NCI-H748 (cell line): ENCODE measurements around the gene SLC25A48.
"Not testable (repeated sequence)": the region's sequence is repeated elsewhere in the genome, so short reads cannot be mapped to it uniquely, and the experiment has no call there.

Source experiments
- DNase-seq: peaks from one replicate; lab custom pipeline; 2025; ENCODE audit not compliant: unreplicated experiment; lab: John Stamatoyannopoulos, UW

Gene SLC25A48

DNA sequence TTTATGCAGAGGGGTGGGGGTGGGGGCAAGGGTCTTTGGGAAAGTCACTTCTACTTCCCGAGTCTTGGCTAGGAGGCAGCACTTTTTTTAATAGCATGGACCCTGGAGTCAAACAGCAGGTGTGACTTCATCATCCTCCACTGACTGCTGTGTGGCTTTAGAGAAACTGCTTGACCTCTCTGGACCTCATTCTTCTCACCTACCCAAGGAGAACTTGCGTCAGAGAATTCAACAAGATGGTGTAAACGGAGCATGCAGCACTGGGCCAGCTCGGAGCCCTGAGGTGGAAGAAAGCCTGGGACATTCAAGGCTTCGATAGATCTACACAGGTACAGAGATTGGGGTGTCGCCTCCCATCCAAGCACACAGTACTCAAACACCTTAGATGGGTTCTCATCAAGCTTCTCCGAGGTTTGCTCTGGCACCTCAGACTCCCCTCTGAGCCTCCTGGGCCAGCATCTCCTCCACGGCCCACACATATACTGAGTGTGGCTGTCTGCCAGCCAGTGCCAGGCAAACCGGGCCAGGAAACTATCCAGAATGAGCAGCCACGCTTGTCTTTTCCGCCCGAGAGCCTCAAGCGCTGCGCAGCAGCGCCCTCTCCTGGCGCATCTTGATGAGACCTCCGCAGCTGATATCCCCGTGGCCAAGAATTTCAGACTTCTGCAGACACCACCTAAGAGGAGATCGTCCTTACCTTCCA is 4.6 kb upstream of the SLC25A48 start:
- peak; percentile 76 for DNase-seq

DNA sequence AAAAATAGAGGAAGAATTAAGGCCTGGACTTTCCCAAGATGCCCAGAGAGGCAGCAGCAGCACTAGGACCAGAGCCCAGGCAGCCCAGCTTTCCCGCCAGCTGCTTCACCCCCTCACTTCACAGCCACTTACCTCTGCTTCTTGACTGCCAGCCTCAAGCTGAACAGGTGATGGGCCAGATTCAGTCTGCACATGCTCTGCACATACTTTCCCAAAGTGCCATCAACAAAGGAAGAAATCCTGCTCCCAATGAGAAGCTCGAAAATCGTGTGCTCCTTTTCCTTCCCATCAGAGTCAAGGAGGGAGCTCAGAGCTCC is 4.1 kb upstream of the SLC25A48 start:
- no peak for DNase-seq

DNA sequence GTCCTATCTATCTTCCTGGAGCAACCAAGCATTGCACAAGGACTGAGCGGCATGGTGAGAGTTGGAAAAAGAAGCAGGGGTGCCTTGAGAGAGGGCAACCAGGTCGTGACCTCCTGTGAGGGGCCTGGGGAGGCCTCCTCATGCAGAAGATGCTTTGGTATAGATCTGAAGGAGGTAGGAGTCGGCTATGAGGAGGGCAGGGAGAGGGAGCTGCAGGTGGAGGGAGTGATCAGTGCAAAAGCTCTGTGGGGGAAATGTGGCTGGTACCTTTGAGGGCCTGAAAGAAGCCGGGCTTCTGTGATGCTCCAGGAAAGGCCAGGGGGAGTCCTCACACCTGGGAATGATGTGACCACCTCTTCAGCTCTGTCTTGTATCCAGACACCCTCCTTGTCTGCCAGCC is 3.6 kb upstream of the SLC25A48 start:
- no peak for DNase-seq

DNA sequence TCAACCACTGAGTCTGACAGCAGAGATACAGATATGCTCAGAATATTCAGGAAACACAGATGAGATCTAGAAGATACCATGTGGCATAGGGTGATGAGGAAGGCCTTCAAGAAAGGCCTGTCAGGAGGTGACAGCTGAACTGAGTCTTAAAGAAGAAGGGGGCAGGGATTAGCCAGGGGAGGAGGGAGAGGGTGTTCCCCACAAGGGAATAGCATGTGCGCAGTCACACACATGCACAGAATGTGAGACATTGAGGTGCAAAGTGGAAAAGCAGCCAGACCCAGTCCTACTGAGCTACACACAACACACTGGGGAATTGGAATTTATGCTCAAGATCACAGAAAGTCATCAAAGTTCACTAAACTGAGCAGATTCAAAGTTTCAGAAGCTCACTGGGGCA is 3.0 kb upstream of the SLC25A48 start:
- DNase-seq, result no peak

DNA sequence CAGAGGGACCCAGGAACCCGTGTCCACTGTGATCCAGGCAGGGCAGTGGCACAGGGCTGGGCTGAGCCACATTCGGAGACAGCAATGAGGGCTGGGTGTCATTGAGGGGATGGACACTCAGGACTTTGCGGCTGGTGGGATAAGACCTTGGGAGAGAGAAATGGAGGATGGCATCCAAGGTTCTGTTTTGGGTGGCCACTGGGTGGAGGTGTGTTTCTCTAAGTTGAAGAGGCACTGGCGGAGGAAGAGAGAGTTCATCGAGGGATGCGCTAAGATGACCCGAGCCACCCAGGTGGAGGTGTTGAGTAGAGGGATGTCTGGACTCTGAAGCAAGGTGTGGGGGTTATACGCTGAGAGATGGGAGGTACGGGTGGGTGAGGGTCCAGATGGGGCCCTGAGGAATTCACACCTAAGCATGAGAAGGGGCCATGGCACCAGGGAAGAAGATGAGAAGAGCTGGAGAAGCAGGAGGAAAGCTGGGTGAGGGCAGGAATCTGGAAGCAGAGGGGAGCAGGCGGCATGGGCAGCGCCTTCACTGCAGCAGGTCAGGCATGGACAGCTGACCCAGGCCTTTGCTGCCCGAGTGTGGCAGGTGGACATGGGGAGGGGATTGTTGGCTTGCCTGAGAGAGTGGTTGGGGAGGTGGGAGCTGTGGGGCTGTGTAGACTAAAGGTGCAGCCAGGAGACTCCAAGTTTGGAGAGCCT is 2.5 kb upstream of the SLC25A48 start:
- DNase-seq, result no peak

DNA sequence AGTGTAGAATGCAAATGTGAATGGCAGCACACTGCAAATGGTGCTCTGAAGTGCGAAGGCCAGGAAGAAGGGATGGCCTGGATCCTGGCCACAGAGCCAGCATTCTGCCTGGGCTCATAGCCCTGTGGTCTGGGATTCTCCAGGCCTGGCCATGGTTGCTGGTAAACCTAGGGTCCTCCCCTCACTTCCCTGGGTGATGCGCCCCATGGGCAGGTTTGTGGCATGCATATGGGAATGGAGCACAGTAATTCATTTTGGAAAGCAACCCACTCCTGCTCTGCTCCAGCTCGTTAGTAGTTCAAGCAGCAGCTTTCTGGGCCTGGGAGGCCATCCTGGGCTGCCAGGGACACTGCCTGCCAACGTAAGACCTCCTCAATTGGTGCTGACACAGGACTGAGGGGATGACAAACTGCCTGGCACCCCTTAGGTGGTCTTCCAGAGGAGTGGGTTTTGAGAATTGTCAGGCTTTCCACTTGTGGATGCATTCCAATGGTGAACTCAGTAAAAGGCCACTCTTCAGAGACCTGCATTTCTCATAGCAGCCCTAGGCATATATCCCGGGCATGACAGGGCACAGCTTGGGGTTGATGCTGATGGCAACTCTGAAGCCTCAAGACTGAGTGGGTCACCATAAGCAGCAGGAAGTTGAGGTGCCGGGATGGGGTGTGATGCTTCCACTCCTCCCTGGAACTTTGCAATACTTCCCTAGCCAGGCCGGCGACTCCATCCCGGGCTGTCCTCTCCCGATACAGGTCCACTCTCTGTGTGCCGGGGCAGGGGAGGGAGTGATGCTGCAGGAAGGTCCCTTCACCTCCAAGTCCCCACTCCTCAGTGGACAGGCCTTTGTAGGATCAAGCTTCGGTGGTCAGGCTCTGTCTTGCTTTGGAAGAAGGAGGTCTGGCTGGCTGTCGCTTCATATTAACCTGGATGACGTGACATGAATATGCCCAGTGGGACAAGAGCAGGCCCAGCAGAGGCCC is 1.2 kb upstream of the SLC25A48 start:
- DNase-seq, result no peak

DNA sequence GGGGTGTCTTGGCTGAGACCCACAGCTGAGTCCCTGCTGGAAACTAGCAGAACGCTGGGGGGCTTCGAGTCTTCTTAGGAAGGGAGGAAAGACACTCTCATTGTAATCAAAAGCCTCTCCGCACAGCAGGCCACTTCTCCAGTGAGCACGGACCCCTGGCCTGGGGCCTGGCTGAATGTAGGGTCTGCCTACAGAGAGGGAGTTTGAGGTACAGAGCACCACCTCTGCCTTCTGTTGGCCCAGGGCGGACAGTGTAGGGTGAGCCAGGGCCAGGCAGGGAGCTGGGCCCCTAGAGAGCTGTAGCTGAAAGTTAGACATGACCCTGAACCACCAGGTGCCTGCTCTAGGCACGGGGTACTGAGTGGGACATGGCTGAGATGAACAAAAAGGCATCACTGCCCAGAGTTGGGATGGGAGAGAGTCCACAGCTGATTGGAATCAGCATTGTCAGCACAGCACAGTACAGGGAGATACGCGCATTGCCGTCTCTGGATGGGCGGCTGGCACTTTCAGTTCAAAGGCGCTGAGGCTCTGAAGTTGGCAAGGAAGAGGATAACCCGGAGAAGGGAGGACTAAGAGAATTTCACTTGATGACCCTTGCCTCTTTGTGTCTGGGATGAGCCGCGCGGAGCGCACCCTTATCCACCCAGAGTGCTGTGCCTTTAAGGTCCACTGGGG is 363 bp upstream of the SLC25A48 start:
- no peak for DNase-seq

DNA sequence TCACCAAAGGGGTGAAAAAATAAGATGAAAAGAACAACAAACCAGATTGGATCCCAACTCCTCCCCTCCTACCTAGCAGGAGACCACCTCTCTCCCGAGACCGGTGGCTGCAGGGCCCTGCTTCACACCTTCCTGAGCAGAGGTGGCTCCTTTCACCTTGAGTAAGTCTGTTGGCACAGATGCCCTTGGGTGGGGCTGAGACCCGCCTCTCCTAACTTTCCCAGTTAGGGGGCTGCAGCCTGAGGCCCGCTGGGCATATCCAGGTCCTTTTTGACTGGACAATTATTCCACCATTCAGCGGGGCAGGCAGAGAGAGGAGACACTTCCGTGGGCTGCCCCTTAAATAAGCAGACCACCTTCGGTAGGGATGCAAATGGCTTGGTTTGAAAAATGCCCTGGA is 1.3 kb downstream of the SLC25A48 start:
- DNase-seq, result no peak

DNA sequence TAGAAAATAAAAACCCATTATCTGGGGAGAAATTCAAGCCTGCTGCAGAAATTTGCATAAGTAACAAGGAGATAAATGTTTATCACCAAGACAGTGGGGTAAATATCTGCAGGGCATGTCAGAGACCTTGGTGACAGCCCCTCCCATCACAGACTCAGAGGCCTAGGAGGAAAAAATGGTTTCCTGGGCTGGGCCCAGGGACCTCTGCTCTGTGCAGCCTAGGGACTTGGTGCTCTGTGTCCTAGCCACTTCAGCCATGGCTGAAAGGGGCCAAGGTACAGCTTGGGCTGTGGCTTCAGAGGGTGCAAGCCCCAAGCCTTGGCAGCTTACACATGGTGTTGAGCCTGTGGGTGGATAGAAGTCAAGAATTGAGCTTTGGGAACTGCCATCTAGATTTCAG is 3.9 kb downstream of the SLC25A48 start:
- DNase-seq, result not testable (repeated sequence)

DNA sequence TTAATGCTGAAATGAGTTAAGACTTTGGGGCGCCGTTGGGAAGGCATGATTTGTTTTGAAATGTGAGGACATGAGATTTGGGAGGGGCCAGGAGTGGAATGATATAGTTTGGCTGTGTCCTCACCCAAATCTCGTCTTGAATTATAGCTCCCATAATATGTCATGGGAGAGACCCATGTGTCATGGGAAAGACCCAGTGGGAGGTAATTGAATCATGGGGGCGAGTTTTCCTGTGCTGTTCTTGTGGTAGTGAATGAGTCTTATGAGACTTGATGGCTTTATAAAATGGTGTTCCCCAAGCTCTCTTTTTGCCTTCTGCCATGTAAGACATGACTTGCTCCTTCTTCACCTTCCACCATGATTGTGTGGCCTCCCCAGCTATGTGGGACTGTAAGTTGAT is 5.1 kb downstream of the SLC25A48 start:
- DNase-seq, result no peak

DNA sequence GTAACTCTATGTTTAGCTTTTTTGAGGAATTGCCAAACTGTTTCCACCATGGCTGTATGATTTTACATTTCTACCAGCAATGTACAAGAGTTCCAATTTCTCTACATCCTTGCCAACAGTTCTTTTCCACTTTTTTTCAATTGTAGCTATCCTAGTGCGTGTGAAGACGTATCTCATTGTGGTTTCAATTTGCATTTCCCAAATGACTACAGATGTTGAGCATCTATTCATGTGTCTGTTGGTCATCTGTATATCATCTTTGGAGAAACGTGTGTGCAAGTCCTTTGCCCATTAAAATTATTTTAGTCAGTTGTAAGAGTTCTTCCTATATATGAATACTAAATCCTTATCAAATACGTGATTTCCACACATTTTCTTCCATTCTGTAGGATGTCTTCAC is 6.5 kb downstream of the SLC25A48 start:
- DNase-seq, result no peak

DNA sequence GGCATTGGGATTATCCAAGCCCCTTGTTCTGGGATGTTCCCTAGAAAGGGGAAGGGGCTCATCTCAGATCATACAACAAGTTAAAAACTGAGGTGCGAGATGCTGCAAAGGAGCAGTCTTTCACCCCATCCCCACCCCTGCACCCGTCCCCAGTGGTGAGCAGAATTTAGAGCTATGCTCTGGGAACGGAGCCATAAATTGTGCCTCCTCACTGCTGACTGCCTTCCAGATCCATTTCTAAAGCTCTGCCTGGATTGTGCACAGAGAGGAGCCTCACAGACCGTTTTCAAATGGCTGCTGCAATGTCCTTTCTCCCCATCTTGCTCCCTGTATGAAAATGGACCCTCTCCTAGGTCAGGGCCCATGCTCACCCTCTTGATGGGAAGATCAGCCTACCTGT is 8.3 kb downstream of the SLC25A48 start:
- no peak for DNase-seq

DNA sequence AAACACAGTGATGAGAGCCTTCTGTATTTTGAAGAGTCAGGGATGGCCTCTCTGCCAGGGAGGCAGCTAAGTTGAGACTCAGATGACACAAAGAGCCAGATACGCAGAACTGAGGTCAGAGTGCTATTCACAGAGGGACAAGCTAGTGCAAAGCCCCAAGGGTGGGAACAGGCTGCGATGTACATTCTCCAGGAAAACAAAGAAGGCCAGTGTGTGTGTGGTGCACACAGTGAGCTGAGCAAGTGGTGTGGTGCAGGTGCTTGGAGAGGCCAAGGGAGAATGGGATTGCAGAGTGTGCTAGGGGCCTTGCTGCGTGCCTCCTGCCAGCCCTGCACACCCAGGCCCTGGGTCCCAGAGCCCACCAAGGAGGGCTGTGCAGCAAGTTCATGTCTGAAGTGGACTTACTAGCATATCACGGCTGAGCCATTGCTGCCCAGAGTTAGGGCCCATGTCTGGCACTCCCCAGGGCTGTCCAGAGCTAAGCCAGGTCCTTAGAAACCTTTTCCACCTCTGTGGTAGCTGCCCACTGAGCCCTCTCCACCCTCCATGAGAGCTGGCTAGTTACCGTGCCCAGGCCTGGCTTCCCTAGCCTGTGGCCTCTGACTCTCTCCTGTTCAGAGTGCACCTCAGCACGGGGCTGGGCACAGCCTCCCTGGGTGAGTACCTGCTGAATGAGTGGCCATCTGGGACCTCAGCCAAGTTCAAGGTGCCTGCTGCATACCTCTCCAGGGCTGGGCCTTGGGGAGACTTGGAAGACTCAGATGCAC is 9.3 kb downstream of the SLC25A48 start:
- no peak for DNase-seq

DNA sequence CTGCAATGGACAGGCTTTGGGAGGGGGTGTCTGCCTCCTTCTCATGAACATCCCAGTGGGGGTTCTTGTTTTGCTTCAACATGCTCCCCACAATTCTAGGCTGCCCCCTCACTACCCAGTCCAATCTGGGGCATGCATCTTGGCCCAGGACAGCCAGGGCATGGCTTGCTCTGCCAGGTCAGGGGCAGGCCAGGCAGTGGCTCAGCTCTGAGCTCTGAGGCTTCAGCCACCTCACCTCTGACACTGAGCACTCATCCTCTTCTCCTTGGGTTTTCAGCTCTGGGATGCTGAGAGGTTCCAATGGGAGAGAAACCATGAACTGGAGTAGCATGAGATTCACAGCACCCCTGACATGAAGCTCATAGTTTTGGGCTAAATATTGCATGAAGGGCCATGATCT is 11.8 kb downstream of the SLC25A48 start:
- no peak for DNase-seq

DNA sequence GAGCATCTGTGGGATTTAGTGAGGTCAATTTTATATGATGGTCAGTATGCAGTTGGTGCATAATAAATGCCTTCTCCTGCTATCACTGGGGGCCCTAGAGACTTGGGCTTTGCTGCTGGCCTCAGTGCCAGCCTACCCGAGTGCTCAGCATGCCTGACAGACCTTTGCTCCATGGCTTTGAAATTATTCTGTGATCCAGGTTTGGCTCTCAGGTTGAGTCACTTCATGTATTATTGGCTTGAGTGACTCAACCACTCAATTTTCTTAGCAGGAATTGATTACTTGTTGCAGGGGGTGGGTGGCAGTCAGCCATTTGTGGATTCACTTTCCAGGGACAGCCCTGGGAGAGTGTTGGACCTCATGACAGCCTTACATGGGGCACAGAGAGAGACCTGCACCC is 13.5 kb downstream of the SLC25A48 start:
- no peak for DNase-seq

DNA sequence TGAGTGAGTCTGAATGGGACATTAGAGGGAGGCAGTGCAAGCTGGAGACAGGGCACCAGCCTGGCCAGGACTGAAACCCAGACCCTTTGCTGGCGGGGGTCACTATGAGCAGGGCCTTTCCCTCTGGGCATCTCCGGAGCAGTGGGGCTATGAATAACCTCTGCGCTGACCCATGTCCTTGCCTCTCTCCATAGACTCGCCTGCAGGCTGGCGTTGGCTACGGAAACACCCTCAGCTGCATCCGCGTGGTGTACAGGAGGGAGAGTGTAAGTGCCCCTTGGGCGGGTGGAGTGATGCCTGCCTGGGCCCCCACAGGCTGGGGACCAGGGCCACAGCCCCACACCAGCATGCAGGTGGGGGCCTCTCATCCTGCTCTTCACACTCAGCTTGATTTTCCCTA is 15.8 kb downstream of the SLC25A48 start:
- no peak for DNase-seq

DNA sequence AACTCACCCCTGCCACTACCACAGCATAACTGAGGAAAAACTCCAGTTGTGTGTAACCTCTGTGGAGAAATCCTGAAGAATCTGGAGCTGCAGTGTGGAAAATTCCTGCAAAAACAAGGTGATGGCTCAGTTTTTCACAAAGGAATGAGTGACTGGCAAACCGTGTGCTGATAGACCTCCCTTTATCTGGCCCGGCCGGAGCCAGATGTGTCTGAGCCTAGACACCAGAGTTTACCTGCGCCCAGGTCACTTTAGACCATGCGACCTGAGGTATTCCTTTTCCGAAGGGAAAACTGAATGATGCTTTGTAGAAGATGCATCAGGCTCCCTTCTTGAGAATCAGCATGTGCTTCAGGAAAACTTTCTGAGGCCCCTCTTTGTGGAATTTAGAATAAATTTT is 16.2 kb downstream of the SLC25A48 start:
- DNase-seq, result no peak

DNA sequence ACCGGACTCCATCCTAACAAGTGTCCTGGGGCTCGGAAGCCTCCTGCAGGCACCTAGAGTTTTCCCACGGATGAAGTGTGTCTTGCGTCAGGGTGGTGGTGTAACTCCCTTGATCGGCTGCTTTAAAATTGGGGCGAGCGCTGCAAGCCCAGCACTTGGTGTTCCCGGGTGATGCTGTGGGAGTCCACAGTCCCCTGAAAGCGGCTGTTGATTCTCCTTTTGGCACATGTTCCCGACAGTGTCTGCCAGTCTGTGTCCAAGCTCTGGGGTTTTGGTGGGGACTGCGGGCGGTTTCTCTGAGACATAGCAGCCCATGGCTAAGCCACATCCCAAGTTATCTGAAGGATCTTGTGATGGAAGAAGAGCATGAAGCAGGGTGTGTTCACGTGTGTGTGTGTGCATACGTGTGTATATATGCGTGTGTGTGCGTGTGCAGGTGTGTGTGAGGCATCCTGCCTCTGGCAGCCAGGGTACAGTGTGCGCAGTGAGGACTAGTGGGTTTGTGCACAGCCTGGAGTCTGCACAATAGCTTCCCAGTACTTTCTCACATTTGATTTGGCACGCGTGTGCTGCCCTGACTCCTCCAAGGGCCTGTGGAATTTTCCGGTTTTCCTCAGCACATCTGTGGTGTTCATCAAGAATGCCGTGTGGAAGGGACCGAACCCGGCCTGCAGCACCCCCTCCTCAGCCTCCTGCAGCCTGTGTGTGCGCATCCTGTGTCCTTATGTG is 16.9 kb downstream of the SLC25A48 start:
- DNase-seq, result no peak

DNA sequence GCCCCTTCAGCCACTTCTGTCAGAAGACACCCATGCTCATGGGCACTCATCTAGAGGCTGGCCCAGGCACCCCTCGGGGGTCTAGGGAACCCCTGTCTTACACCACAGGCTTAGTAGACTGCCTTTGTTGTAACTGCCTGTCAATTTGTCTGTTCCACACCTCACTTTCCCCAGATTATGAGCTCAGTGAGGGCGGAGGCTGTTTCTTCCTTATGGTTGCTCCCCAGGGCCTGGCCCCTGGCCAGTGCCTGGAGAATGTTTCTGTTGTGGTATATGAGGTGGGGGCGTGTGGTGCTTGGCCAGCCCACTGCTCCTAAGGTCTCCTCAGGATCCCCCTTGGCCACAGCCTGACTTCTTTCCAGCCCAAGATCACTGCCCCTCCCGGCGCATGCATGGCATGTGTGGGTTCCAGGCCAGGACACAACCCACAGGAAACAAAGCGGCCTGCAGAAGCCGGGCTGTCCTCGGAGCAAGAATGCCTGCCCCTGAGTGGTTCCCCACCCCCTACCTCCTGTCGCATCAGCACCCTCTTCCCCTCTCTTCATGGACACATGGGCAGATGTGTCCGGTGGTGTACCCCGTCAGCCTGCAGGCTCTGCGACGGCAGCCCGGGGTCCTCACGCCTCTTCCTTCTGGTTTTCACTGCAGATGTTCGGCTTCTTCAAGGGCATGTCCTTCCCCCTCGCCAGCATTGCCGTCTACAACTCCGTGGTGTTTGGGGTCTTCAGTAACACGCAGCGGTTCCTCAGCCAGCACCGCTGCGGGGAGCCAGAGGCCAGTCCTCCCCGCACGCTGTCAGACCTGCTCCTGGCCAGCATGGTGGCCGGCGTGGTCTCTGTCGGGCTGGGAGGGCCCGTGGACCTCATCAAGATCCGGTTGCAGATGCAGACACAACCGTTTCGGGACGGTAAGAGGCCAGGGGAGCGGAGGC is 17.7 kb downstream of the SLC25A48 start:
- no peak for DNase-seq
